Psoas muscle (tissue), 8 donors: ENCODE measurements around the gene NOLC1. TPM values are rescaled to one million over a fixed set of nuclear protein-coding genes. Genes with fewer than 3 reads are reported as not detected.

ENCODE experiments used
- ATAC-seq, 4 donors: fragments of 200-7000 bp; cut with Tn5 transposase; one replicate each; pipeline ENCODE4 v1.9.1; 2020; ENCODE audit warnings: moderate library complexity in 3 of 4, mild to moderate bottlenecking in 2 of 4
- DNase-seq, 2 donors: peaks; one replicate each; pipeline ENCODE4 v3.0.0-alpha.2; 2020
- H3K27ac ChIP-seq: fragments of 200-600 bp; one replicate; pipeline ENCODE4 v1.8.0; 2022
- H3K27me3 ChIP-seq, 3 donors: fragments of 200-600 bp in 1 of 3; one replicate each; pipeline versions ENCODE4 v1.6.1 to v1.8.0; 2013 to 2022; ENCODE audit warnings: low read length in 2 of 3, mild to moderate bottlenecking in 2 of 3, moderate library complexity in 1 of 3; ENCODE audit not compliant: insufficient read depth in 3 of 3
- H3K36me3 ChIP-seq, 2 donors: fragments of 200-600 bp in 1 of 2; one replicate each; pipeline versions ENCODE4 v1.6.1 to v1.8.0; 2013 to 2022; ENCODE audit warnings: low read depth in 1 of 2, mild to moderate bottlenecking in 1 of 2, moderate library complexity in 1 of 2; ENCODE audit not compliant: insufficient read depth in 1 of 2
- H3K4me1 ChIP-seq: fragments of 200-600 bp; one replicate; pipeline ENCODE4 v1.8.0; 2022
- H3K4me3 ChIP-seq: fragments of 200-600 bp; one replicate; pipeline ENCODE4 v1.8.0; 2022; ENCODE audit warnings: mild to moderate bottlenecking
- H3K9me3 ChIP-seq: fragments of 200-600 bp; one replicate; pipeline ENCODE4 v1.8.0; 2022
- WGBS, 3 donors: extraction: QIAGEN DNeasy Blood & Tissue Kit; methylation state at CpG; one replicate each; pipeline versions ENCODE4 v1.1.6 to v1.1.7; 2013; 5-methylcytosine and 5-hydroxymethylcytosine counted together
- intact Hi-C, 2 donors: fragments of 100-400 bp; cut with DNase I; formaldehyde crosslinking; loops; one replicate each; pipeline versions ENCODE4 v1.11.0 to v1.14.2; 2022
- polyA plus RNA-seq, 3 donors: library from polyadenylated mRNA; stranded (reverse); fragments of 200-250 nt; gene quantifications; one replicate each; pipeline ENCODE4 v1.2.3, GENCODE V29; 2013
- total RNA-seq, 4 donors: library from RNA; stranded (reverse); fragmentation: NEBNext Ultra II Directional in 2 of 4; extraction: Animal tissue kit (Norgen Biotek cat#: 25700) in 2 of 4; gene quantifications; one replicate each; pipeline versions ENCODE4 v1.2.1 to v1.2.4, GENCODE V29; 2021 to 2023
- TF ChIP-seq, protein P1 (sequence below): fragments of 200-600 bp; IDR thresholded peaks from one replicate; pipeline ENCODE4 v1.8.0; 2022; ENCODE audit warnings: antibody characterized with exemption
- donor health status: healthy with polysubstance abuse.
- donor health status: DM: no; HTN: no; CAD: no; lungs with moderate emphysema.
- donor health status: Bipolar disorder and iron deficiency.
- donor health status: healthy.
- donor health status: DM: yes; HTN: yes; CAD: no.
- donor health status: DM: no; HTN: no; CAD: no.
- donor health status: DM: no; HTN: no; CAD: no.
- donor health status: DM: yes; HTN: yes; CAD: no.

The NOLC1 gene
- total and polyA plus RNA-seq, 7 donors, result 25.8 to 86.1 (median 57.6) TPM

DNA sequence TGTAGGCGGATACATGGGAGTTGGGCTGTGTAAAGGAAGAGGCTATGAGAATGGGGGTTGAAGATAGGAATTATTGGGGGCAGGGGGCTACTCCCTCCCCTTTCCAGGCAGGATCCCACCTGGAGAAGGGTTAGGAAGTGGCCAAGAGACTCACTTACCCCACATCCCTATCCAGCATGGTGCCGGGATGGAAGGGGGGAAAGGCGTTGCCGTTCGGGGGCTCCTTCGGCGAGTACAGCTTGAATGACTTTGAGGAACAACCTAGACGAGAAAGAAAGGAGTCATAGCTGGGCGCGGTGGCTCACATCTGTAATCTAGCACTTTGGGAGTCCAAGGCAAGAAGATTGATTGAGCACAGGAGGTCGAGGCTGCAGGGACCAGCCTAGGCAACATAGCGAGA is 40.9 kb upstream of the NOLC1 start:
- intact Hi-C loops, result no loop called here
- DNase-seq (no peak), ATAC-seq (no peak)
- H3K27ac ChIP-seq, result no peak overlapping the region
- no peaks in the 10 kb centered on the region for H3K27me3 ChIP-seq
- H3K36me3 ChIP-seq, result peaks cover 6 to 53% of the 10 kb centered on the region in 2 donors
- H3K9me3 ChIP-seq, result no peaks in the 10 kb centered on the region
- WGBS, 3 donors, result 86 to 94% (median 88%) methylated on average over 12 of the region's 12 CpGs
- TF ChIP-seq, protein P1, sequence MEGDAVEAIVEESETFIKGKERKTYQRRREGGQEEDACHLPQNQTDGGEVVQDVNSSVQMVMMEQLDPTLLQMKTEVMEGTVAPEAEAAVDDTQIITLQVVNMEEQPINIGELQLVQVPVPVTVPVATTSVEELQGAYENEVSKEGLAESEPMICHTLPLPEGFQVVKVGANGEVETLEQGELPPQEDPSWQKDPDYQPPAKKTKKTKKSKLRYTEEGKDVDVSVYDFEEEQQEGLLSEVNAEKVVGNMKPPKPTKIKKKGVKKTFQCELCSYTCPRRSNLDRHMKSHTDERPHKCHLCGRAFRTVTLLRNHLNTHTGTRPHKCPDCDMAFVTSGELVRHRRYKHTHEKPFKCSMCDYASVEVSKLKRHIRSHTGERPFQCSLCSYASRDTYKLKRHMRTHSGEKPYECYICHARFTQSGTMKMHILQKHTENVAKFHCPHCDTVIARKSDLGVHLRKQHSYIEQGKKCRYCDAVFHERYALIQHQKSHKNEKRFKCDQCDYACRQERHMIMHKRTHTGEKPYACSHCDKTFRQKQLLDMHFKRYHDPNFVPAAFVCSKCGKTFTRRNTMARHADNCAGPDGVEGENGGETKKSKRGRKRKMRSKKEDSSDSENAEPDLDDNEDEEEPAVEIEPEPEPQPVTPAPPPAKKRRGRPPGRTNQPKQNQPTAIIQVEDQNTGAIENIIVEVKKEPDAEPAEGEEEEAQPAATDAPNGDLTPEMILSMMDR, result no peak
- no peak overlapping the region for H3K4me3 ChIP-seq
- peaks cover 33% of the 10 kb centered on the region for H3K4me1 ChIP-seq

DNA sequence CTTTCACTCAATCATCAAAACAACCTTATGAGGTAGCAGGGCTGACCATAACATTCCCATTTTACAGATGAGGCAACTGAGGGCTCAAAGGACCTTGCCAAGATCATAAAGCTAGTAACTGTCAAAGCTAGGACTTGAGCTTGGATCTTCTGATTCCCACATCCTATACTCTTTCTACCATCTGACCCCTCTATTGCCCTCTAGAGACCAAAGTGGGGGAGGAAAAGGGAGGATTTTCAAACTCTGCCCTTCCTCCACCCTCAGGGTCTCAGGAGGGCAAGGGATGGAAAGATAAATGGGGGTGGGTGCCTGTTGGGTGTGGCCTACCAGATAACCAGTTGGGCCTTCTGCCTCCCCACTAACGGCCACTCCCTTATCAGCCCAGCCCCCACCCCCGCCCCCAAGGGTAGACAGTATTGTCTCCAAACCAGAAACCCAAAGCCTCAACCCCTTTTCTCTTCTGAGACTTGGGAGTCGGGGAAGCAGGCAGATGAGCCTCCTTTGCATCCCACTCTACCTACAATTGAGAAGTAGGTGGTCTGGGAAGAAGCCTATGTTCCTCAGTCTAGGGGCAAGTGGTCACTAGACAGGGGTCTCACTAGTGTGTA is 39.9 kb upstream of the NOLC1 start:
- Histone ChIP-seq H3K4me1 (peaks cover 43% of the 10 kb centered on the region), H3K36me3 (peaks cover 6 to 46% of the 10 kb centered on the region in 2 donors), H3K27me3 (no peaks in the 10 kb centered on the region), H3K27ac (no peak overlapping the region), H3K9me3 (no peaks in the 10 kb centered on the region), H3K4me3 (no peak overlapping the region)
- DNase-seq, result no peak
- TF ChIP-seq, protein P1, result no peak
- ATAC-seq, result no peak
- 70 to 74% (median 72%) methylated on average over 3 of the region's 3 CpGs for WGBS, 3 donors
- intact Hi-C loops, result no loop called here

DNA sequence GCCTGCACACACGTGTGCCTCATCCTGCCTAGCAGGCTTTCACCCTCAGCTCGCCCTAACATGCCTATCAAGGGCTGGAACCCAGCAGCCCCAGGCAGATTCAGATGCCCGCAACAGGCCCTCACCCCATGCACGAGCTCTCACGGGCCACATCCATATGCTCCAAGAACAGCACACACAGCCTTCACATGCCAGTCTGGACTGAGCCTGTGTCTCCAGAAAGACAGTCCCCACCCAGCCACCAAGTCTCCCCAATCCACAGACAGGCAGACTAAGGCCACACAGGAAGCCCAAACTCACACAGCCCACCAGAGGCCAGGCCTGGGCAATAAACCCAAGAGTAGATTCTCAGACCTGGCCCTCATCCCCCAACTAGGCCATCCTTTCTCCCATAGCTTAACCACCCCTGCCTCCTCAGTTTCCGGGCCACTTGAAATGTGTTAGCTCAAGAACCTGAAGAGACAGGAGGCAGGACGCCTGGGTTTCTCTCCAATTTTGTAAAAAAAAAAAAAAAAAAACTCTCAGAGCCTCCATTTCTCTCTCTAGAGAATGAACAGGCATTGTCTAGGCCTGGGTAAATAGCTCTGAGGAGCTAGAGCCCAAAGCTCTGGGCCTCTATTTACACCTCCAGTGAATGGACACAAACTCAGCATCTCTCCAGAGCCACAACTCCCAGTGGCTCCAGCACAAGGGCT is 38.8 kb upstream of the NOLC1 start:
- Histone ChIP-seq H3K27me3 (no peaks in the 10 kb centered on the region), H3K4me1 (peaks cover 54% of the 10 kb centered on the region), H3K36me3 (peaks cover 6 to 35% of the 10 kb centered on the region in 2 donors), H3K4me3 (peak overlapping the region; percentile 83), H3K27ac (peak overlapping the region; percentile 92), H3K9me3 (no peaks in the 10 kb centered on the region)
- intact Hi-C loops, result no loop called here
- DNase-seq (no peak), ATAC-seq (no peak)
- WGBS, 3 donors, result 62 to 72% (median 68%) methylated on average over 7 of the region's 7 CpGs
- TF ChIP-seq, protein P1, result no peak

DNA sequence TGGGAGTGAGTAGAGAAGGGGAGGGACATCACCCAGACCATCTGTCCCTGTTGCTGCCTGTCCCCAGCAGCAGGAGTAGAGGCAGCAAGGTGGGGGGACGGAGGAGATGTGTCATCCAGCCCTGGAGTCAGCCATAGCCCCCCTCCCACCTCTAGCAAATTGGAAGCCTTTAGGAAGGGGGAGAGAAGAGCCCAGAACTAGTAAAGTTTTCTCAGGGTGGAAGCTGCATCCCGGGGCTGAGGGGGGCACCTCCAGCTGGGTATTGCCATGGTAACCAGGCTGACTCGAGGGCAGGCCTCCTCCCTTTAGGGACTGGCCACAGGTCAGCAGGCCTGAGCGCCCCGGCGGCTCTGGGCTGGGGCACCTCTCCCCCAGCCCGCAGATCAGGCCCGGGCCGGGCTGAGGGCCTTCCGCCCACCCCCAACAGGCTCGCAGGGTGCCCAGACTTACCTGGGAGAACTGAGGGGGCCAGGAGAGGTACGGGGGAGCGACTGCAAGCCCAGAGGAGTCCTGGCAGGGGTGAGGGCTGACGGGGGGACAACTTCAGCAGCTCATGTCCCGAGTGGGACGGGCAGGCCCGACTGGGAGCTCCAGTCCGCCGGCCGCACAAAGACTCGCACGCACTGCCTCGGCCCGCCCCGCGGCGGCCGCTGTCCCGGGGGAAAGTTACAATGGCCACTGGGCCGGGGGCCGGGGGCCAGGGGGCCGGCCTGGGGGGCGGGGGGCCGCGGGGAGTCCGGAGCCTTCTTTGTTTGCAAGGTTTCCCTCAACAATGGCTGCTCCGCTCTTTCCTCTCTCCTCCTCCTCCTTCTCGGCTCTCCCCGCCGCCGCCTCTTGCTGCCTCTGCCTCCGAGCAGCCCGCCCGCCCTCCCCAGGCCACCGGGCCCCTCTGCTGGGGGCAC is 38.0 kb upstream of the NOLC1 start:
- H3K9me3 ChIP-seq, result no peaks in the 10 kb centered on the region
- DNase-seq (peak; percentile 31 to 63), ATAC-seq (peak in 2 of 4 donors; percentile 2 to 15)
- peaks cover 6 to 27% of the 10 kb centered on the region in 2 donors for H3K36me3 ChIP-seq
- H3K4me3 ChIP-seq, result peak overlapping the region; percentile 83
- H3K27ac ChIP-seq, result peak overlapping the region; percentile 92
- peaks cover 61% of the 10 kb centered on the region for H3K4me1 ChIP-seq
- H3K27me3 ChIP-seq, result no peaks in the 10 kb centered on the region
- TF ChIP-seq, protein P1, result no peak
- intact Hi-C loops, result no loop called here
- 5 to 10% (median 7%) methylated on average over 30 to 45 of the region's 45 CpGs for WGBS, 3 donors
